ENCODE measurements around the gene DHRSX.
"Not testable (repeated sequence)": the region's sequence is repeated elsewhere in the genome, so short reads cannot be mapped to it uniquely, and the experiment has no call there.

DHRSX gene

DNA sequence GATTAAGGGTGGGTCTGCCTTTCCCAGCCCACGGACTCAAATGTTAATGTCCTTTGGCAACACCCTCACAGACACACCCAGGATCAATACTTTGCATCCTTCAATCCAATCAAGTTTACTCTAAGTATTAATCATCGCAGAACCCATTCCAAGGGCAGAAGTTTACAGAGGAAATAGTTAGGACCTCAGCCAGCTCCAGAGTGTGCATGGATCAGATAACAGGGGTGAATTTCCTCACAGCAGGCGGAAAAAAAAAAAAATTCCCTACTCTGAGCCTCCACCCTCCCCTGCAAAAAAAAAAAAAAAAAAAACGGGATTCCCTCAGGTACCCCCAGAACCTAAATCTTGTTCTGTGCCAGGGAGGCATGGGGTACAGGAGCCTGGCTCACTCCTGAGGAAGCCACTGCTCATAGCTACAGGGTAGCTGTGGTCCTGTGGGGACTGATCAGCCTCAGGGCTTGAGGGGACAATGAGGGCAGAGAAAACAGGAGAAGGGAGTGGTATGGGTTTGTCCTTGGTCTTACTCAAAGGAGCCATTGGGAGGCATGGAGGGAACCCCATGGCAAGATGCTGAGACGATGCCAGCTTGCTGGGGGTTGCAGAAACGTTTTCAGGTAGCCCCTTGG lies 113.0 kb downstream of the DHRSX start:
- no peak for DNase-seq
- in situ Hi-C loops (cut with MboI; ENCODE audit: low pct_unique_long_range_greater_than_20kb, low sequenced_read_pairs) = no loop called here

DNA sequence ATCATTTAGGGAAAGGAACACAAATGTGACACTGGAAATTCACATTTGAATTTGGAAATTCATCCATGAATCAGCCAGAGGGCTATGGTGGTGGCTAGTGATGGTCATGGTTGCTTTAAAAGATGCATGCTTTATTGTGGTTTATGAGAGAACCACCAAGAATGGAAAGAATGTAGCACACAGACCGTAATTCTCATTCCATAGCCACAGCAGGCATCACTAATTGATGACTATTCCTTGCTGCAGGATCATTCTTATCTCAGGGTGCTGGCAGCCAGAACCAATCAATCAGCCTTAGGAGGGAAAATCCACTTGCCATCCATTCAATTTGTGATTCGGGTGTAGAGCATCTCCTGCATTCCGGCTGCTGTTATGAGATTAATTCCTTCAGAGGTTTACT lies 115.6 kb downstream of the DHRSX start:
- no peak for DNase-seq
- in situ Hi-C loops (cut with MboI; ENCODE audit: low pct_unique_long_range_greater_than_20kb, low sequenced_read_pairs) = no loop called here

DNA sequence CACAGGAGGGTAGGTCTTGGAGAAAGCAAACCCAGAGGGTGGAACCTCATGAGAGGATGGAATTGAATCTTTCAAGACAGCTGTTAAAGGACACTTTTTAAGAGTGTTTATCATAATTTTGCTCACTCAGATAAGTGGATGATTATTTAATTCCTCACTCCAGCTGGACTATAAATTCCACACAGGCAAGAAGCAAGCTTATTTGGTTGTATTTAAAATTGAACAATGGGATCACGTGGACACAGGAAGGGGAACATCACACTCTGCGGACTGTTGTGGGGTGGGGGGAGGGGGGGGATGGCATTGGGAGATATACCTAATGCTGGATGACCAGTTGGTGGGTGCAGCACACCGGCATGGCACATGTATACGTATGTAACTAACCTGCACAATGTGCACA lies 116.3 kb downstream of the DHRSX start:
- in situ Hi-C loops (cut with MboI; ENCODE audit: low pct_unique_long_range_greater_than_20kb, low sequenced_read_pairs) = no loop called here
- DNase-seq = no peak

DNA sequence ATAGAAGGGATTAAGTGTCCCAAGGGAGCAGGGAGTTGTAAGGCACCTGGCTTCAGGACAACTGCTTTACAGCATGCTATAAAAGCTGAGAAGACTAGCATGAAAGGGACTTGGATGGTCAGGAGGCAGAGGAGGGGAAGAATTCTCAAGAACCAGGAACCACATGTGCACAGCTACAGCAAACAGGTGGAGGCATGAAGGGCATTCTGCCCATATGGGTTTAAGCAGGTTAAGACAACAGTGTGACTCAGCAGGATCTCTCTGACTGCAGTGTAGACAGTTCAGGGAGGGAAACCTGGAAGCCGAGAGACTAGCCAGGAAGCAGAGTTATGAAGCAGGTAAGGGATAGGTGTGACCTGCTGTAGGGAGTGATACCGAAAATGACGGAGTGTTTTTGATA lies 117.0 kb downstream of the DHRSX start:
- no peak for DNase-seq
- in situ Hi-C loops (cut with MboI; ENCODE audit: low pct_unique_long_range_greater_than_20kb, low sequenced_read_pairs) = no loop called here

DNA sequence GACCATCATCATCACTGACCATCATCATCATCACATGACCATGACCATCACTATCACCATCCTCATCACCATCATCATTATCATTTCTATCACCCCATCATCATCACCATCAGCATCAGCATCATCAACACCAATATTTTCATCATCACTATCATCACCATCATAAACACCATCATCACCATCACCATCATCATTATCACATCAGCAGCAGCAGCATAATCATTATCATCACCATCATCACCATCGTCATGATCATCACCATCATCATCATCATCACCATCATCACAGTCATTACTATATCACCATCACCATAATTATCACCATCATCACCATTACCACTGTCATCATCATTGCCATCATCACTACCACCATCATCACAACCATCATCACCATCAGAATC lies 117.6 kb downstream of the DHRSX start:
- in situ Hi-C loops (cut with MboI; ENCODE audit: low pct_unique_long_range_greater_than_20kb, low sequenced_read_pairs) = no loop called here

DNA sequence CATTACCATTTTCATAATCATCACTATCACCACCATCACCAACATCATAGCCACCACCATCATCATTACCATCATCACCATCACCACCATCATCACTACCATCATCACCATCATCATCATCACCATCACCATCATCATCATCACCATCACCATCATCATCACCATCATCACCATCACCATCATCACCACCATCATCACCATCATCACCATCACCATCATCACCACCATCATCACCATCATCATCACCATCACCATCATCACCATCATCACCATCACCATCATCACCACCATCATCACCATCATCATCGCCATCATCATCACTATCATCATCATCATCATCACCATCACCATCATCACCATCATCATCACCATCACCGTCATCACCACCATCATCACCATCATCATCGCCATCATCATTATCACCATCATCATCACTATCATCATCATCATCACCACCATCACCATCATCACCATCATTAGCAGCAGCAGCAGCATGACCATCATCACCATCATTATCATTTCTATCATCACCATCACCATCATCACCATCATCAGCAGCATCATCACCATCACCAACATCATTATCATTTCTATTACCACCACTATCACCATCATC lies 118.2 kb downstream of the DHRSX start:
- DNase-seq; in situ Hi-C loops (cut with MboI; ENCODE audit: low pct_unique_long_range_greater_than_20kb, low sequenced_read_pairs): not testable (repeated sequence)

More for the DNA sequence above, 117.6 kb downstream of the DHRSX start:
- no peak for DNase-seq

DNA sequence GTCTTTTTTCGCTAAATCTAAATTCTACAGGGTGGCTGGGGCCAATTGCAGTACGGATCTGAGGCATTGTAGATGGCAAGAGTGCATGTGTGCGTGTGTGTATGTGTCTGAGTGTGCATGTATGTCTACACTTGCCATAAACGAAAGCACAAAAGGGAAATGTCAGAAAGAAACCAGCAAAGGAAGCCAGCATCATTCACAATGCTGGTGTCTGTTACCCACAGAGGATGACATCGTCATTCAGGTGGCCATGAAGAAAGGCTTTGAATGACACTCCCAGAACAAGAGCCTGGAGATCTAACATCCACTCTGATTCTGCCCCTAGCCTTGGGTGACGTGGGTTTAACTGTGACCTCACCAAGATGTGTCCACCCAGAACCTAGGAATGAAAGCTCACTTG lies 124.6 kb downstream of the DHRSX start:
- DNase-seq = no peak
- in situ Hi-C loops (cut with MboI; ENCODE audit: low pct_unique_long_range_greater_than_20kb, low sequenced_read_pairs) = no loop called here

DNA sequence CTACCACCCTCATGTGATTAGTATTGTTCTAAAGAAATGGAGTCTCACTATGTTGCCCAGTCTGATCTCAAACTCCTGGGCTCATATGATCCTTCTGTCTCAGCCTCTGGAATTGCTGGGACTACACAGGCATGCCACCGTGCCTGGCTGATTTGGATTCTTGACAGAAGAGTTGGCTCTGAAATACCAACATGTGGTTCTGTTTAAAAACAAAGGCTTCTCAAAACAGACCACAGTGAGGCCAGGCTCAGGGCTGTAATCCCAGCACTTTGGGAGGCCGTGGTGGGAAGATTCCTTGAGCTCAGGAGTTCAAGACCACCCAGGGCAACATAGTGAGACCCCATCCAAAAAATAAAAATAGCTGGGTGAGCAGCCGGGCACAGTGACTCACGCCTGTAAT lies 126.7 kb downstream of the DHRSX start:
- in situ Hi-C loops (cut with MboI; ENCODE audit: low pct_unique_long_range_greater_than_20kb, low sequenced_read_pairs) = no loop called here
- no peak for DNase-seq

DNA sequence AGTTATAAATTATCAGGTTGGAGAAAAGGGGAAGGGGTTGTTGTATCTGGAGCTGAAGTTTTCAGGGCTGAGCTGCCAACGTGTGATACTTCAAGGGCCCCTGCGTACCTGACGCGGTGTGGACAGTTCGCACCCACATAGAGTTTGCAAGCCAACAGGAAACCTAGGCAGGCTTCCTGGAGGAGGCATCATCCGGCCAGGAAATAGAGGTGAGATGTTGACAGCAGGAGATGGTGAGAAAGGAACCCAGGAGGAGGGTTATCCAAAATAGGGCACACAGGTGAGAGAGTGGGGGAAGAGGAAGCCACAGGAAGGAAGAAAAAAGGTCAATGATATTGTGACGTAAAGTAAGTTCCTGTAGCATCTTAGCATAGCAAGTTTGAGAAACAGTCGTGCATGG lies 127.2 kb downstream of the DHRSX start:
- in situ Hi-C loops (cut with MboI; ENCODE audit: low pct_unique_long_range_greater_than_20kb, low sequenced_read_pairs) = no loop called here
- no peak for DNase-seq

DNA sequence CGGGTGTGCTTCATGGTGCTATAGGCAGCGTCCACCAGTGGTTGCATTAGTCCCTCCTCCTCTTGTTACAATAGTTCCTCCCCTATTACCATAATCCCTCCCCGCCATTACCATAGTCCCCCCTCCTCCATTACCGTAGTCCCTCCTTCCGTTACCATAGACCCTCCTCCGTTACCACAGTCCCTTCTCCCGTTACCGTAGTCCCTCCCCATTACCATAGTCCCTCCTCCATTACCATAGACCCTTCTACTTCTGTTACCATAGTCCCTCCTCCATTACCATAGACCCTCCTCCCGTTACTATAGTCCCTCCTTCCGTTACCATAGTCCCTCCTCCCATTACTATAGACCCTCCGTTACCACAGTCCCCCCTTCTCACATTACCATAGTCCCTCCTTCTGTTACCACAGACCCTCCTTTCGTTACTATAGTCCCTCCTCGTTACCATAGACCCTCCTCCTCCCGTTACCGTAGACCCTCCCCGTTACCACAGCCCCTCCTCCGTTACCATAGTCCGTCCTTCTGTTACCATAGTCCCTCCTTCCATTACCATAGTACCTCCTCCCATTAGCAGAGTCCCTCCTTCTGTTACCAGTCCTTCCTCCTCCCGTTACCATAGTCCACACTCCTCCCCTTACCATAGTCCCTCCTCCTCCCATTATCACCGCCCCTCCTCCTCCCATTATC lies 129.6 kb downstream of the DHRSX start:
- DNase-seq = no peak
- in situ Hi-C loops (cut with MboI; ENCODE audit: low pct_unique_long_range_greater_than_20kb, low sequenced_read_pairs) = no loop called here

DNA sequence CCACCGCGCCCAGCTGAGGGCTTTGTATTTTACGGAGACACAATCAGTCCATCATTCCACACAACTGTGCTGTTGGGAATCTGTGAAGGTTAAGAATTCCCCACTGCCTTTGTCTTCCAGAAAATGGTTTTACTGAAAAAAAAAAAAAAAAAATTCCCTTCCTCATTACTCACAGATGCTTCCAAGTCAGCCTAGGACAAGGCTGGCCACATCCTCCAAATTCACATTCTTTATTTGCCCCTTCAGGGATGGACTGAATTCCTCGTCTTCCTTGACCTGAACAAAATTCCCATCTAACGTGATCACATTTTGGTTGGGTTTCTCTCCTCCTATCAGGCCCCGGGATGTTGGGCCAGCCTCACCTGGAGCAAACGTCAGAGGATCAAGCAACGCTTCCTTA lies 130.3 kb downstream of the DHRSX start:
- no peak for DNase-seq
- in situ Hi-C loops (cut with MboI; ENCODE audit: low pct_unique_long_range_greater_than_20kb, low sequenced_read_pairs) = no loop called here

DNA sequence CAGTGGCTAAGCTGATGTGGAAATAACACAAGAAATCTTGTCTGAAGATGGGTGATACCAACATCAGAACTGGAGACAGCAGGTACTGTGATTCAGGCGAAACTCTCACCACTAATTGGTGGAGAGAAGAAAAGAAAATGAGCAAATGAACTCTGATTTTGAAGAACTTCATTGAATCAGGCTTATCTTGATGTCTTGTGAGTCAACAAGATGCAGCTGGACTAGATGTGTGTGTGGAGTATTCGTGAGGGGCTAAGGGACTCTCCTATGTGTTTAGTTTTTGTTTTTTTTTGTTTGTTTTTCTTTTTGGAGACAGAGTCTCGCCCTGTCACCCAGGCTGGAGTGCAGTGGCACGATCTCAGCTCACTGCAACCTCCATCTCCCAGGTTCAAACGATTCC lies 131.6 kb downstream of the DHRSX start:
- in situ Hi-C loops (cut with MboI; ENCODE audit: low pct_unique_long_range_greater_than_20kb, low sequenced_read_pairs) = no loop called here

DNA sequence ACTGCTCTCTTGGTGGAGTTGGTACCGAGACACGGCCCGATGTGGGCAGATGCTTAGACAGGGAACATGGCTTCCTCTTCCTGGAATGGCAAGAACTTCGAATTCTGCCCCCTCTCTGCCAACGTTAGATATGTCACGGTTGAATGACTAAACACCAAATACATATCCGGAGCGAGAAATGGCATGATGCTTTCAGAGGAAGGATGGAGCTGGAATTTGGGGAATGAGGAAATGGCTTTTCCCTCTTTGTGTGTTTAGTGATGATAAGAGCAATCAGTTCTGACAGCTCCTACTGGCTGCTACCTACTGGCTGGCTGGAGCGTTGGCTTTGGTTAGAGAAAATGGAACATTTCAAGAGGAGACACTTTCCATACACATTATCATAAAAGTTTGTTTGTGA lies 140.0 kb downstream of the DHRSX start:
- no peak for DNase-seq
- in situ Hi-C loops (cut with MboI; ENCODE audit: low pct_unique_long_range_greater_than_20kb, low sequenced_read_pairs) = no loop called here

More for the DNA sequence above, 131.6 kb downstream of the DHRSX start:
- DNase-seq = no peak

DNA sequence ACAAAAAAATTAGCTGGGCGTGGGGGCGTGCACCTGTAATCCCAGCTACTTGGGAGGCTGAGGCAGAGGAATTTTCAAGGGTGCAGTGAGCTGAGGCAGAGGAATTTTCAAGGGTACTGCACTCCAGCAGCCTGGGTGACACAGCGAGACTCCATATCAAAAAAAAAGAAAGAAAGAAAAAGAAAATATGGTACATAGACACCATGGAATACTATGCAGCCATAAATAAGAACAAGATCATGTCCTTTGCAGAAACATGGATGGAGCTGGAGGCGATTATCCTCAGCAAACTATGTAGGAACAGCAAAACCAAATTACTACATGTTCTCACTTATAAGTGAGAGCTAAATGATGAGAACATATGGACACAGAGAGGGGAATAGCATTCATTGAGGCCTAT lies 141.3 kb downstream of the DHRSX start:
- DNase-seq; in situ Hi-C loops (cut with MboI; ENCODE audit: low pct_unique_long_range_greater_than_20kb, low sequenced_read_pairs): not testable (repeated sequence)

DNA sequence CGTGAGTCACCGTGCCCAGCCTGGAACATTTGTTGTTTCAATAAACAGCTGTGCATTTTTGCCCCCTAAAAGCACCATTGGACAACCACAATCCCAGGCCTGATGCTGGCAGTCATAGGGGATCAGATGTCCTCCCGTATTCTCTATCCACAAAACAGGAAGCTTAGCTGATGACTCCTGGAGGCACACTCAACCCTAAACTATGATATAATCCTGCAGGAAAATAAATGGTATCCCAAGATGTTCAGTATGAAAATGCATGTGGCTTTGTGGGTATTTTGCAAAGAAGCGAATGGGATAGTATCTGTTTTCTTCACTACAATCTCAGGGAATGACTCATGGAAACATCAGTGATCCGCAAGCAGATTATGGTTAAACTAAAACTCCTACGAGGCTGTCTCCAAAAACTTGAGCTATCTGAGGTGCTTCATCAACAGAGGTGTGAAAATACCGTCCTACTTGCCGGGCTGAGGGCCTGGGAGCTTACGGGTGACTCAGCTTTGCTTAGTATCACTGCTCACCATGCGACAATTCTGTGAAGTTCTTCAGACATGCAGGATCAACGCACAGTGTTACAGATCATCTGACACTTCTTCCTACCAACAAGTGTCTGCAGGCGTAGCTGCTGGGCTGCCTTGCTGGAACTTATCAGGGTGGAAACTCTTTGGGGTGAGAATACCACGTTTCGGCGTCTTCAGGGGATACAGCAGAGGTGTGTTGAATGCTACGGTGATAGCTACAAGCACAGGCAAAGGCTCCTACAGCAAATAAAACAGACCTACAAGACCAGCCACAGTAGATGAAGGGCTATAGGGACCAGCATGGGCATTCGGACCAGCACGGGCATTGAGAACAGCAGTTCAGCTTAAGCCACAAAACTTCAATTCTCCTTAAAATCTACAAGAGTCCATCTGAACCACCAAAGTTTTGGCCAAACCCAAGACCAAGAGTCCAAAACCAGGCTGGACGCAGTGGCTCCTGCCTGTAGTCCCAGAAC lies 148.5 kb downstream of the DHRSX start:
- in situ Hi-C loops (cut with MboI; ENCODE audit: low pct_unique_long_range_greater_than_20kb, low sequenced_read_pairs) = no loop called here
- no peak for DNase-seq

DNA sequence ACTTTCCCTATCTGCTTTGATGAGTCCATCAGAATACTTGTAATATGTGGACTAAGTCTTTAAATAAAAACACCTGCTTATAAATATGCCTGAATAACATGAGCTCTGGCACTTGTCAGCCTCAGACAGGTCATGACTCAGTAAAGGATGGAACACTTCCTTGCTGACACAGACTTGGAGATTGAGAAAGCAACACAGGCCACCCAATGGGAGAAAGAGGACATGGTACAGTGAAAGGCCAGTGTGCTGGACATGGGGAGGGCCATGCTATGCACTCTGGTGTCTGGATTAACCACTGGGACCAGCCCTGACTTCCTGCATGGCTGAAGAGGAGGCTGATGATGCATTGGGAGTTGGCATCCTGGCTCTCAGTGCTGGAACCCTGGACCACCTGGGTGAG lies 149.5 kb downstream of the DHRSX start:
- DNase-seq = no peak
- in situ Hi-C loops (cut with MboI; ENCODE audit: low pct_unique_long_range_greater_than_20kb, low sequenced_read_pairs) = no loop called here

DNA sequence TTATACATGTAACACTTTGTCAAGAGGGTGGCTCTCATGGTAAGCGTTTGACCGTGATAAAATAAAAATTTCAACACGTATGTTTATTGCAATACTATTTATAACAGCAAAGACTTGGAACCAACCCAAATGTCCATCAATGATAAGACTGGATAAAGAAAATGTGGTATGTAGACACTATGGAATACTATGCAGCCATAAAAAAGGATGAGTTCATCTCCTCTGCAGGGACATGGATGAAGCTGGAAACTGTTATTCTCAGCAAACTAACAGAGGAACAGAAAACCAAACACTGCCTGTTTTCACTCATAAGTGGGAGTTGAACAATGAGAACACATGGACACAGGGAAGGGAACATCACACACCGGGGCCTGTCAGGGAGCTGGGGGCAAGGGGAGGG lies 150.1 kb downstream of the DHRSX start:
- in situ Hi-C loops (cut with MboI; ENCODE audit: low pct_unique_long_range_greater_than_20kb, low sequenced_read_pairs); DNase-seq: not testable (repeated sequence)

DNA sequence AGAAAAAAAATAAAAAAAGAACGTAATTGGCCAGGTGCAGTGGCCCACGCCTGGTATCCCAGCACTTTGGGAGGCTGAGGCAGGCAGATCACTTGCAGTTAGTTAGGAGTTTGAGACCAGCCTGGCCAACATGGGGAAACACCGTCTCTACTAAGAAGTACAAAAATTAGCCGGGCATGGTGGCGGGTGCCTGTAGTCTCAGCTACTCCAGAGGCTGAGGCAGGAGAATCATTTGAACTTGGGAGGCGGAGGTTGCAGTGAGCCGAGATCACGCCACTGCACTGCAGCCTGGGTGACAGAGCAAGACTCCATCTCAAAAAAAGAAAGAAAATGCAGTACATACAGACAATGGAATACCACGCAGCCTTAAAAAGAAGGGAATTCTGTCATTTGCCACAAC lies 150.7 kb downstream of the DHRSX start:
- DNase-seq; in situ Hi-C loops (cut with MboI; ENCODE audit: low pct_unique_long_range_greater_than_20kb, low sequenced_read_pairs): not testable (repeated sequence)

DNA sequence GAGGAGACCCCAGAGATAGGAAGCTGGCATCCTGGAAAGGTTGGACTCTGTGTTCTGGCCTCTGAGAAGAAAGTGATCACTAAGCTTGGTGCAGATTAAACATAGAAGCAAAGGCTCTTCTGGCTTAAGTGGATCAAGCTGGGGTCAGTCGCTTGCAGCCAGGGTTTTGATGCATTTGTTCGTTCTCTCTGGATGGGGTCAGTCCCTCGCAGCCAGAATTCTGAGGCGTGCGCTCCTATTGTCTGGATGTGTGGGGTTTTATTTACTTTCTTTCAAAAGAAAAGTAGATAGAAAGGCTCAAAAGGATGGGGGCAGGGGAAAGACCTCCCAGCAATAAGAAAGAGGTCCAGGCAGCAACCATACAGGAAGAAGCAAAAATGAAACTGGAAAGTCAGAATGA lies 152.6 kb downstream of the DHRSX start:
- no peak for DNase-seq
- in situ Hi-C loops (cut with MboI; ENCODE audit: low pct_unique_long_range_greater_than_20kb, low sequenced_read_pairs) = no loop called here

DNA sequence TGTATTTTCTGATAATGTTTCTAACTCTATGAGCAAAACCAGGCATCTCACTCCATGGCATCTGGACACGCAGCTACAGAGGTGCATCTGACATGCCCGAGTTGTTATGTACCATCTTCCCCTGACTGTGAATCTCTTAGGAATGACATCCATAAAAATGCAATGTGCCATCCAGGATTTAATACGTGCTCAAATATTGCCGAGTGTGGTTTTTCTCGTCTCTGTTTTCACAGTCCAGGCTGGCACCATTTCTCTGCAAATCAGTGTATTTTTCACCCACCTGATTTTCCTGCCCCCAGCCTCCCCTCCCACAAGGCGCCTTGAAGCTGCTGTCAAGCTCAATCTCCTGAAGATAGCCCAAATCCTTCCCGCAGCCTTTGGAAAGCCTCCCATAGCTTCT lies 154.6 kb downstream of the DHRSX start:
- DNase-seq = no peak
- in situ Hi-C loops (cut with MboI; ENCODE audit: low pct_unique_long_range_greater_than_20kb, low sequenced_read_pairs) = no loop called here
